Brain pericyte (primary cell): ENCODE data around the gene IGF2BP2.
"Not testable (repeated sequence)": the region's sequence is repeated elsewhere in the genome, so short reads cannot be mapped to it uniquely, and the experiment has no call there.

Experiments
- DNase-seq: peaks from one replicate; pipeline ENCODE4 v3.0.0-alpha.2; 2012; ENCODE audit warnings: low read depth, low spot score

IGF2BP2 gene

GRCh38 chr3:185712337-185712736 is 112.5 kb downstream of the IGF2BP2 start:
- DNase-seq, result no peak

GRCh38 chr3:185711255-185711870 is 113.5 kb downstream of the IGF2BP2 start:
- DNase-seq, result no peak

GRCh38 chr3:185709251-185709955 is 115.4 kb downstream of the IGF2BP2 start:
- DNase-seq, result no peak

GRCh38 chr3:185708392-185708791 is 116.5 kb downstream of the IGF2BP2 start:
- DNase-seq, result no peak

GRCh38 chr3:185705498-185705897 is 119.3 kb downstream of the IGF2BP2 start:
- DNase-seq, result no peak

GRCh38 chr3:185702262-185703225 is 122.3 kb downstream of the IGF2BP2 start:
- no peak for DNase-seq

- DNase-seq, result no peak
These were observed 123.1 kb downstream of the IGF2BP2 start for GRCh38 chr3:185701611-185702261.

GRCh38 chr3:185699927-185700326 is 124.9 kb downstream of the IGF2BP2 start:
- DNase-seq, result no peak

- not testable (repeated sequence) for DNase-seq
These were observed 127.6 kb downstream of the IGF2BP2 start for GRCh38 chr3:185697228-185697627.

GRCh38 chr3:185696039-185696438 is 128.8 kb downstream of the IGF2BP2 start:
- no peak for DNase-seq

GRCh38 chr3:185693985-185694653 is 130.7 kb downstream of the IGF2BP2 start:
- DNase-seq, result no peak

- no peak for DNase-seq
These were observed 133.2 kb downstream of the IGF2BP2 start for GRCh38 chr3:185691622-185692021.

GRCh38 chr3:185687271-185687878 is 137.5 kb downstream of the IGF2BP2 start:
- DNase-seq, result no peak

GRCh38 chr3:185685231-185686035 is 139.4 kb downstream of the IGF2BP2 start:
- DNase-seq, result no peak

GRCh38 chr3:185680231-185680630 is 144.6 kb downstream of the IGF2BP2 start:
- DNase-seq, result no peak

GRCh38 chr3:185678027-185678426 is 146.8 kb downstream of the IGF2BP2 start:
- DNase-seq, result no peak

- DNase-seq, result no peak
These were observed 147.6 kb downstream of the IGF2BP2 start for GRCh38 chr3:185677146-185677829.

- no peak for DNase-seq
These were observed 157.3 kb downstream of the IGF2BP2 start for GRCh38 chr3:185667574-185667973.

- DNase-seq, result no peak
These were observed 160.9 kb downstream of the IGF2BP2 start for GRCh38 chr3:185663929-185664328.
